ENCODE measurements around the gene SH3D21. TPM values are rescaled to one million over a fixed set of nuclear protein-coding genes. Genes with fewer than 3 reads are reported as not detected.
A peak's percentile ranks its signal among the peaks of the same experiment; 100 is the strongest.

Gene SH3D21
- total and polyA plus RNA-seq, 2 of the 8 experiments (the other 6 are each of a cell fraction or from before 2014, with no cell fraction given) = 3.4 to 8.6 TPM

DNA sequence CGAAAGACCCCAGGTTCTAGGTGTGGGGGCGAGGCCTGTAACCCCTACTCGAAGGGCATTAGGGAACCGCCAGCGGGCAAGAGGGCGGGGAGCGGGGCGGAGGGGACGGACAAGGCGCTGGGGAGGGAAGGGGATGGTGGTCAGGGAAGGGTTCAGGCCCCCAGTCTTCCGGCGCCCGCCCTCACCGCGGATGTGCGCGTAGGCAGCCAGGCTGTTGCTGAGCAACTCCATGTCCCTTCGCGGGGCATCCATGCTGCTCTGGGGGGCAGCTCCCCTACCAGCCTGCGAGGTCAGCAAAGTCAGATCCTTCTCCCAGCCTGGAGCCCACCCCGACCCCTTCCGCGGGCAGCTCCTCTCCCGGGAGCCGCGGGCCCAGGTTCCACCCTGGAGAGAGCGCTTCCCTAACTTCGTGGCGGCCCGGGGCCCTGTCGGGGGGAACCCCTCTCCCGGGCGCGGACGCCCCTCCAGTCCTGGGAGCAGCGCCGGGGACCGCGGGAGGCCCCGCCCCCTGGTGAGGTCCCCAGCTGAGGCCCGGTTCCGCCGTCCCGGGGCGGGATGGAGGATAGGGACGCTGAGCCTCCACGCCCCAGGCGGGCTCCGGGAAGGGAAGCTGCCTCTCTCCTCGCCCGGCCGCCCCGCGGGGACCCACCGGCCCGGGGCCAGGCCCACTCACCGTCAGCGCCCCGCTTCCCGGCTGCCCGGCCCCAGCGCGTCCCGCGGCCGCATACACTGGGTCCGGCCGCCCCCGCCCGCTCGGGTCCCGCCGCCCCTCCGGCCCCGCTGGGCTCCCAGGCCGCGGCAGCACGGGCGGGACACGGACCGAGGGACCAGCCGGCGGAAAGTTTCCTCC lies 16.8 kb downstream of the SH3D21 start (continued):
- no peak; a peak in 1 of 4 replicates for TF ChIP-seq SIN3A (conservative IDR thresholded peaks at IDR 0.05 in 1 of 2, IDR thresholded peaks at IDR 0.05 in 1 of 2; ENCODE audit: low read depth in 1 of 2, low read length in 2 of 2)
- TF ChIP-seq EZH2 (IDR thresholded peaks at IDR 0.05; ENCODE audit: low read depth, low read length, severe bottlenecking) = peak; percentile 7
- TF ChIP-seq CEBPB (IDR thresholded peaks at IDR 0.05; ENCODE audit: low read depth, low read length) = no peak
- 0 out of 2 replicates have a peak, but pooled peaks have one; percentile 20 for TF ChIP-seq EGR1 (IDR thresholded peaks at IDR 0.05; ENCODE audit: borderline replicate concordance, low read depth, low read length)
- TF ChIP-seq POLR2AphosphoS5 (IDR thresholded peaks at IDR 0.05; ENCODE audit: low read depth, low read length) = peak; percentile 30; the same call in 1 of the 2 replicates
